ENCODE results near the gene AGPAT3.

Gene AGPAT3

GRCh38 chr21:43916076-43916475 is 51.1 kb downstream of the AGPAT3 start:
- Mint-ChIP-seq H3K27ac (no peak overlapping the region), H3K27me3 (ENCODE audit: low read depth, poor library complexity) (peaks cover 9% of the 10 kb centered on the region)

GRCh38 chr21:43916691-43917514 is 51.9 kb downstream of the AGPAT3 start:
- no peak for TF ChIP-seq CTCF (IDR thresholded peaks at IDR 0.05)
- peaks cover 14% of the 10 kb centered on the region for H3K9me3 Mint-ChIP-seq
- peaks cover 12% of the 10 kb centered on the region for H3K36me3 Mint-ChIP-seq (ENCODE audit: low read depth)
- peak overlapping the region; percentile 48 for H3K4me3 Mint-ChIP-seq
- H3K4me1 Mint-ChIP-seq: peaks cover 54% of the 10 kb centered on the region
- peaks cover 9% of the 10 kb centered on the region for H3K27me3 Mint-ChIP-seq (ENCODE audit: low read depth, poor library complexity)
- H3K27ac Mint-ChIP-seq: peak overlapping the region; percentile 44
- DNase-seq: no peak

More at GRCh38 chr21:43916076-43916475, 51.1 kb downstream of the AGPAT3 start:
- no peak for TF ChIP-seq CTCF (IDR thresholded peaks at IDR 0.05)
- Mint-ChIP-seq H3K9me3 (peaks cover 14% of the 10 kb centered on the region), H3K4me3 (no peak overlapping the region), H3K36me3 (ENCODE audit: low read depth) (peaks cover 12% of the 10 kb centered on the region), H3K4me1 (peaks cover 52% of the 10 kb centered on the region)
- no peak for DNase-seq

GRCh38 chr21:43917515-43918384 is 52.7 kb downstream of the AGPAT3 start:
- Mint-ChIP-seq H3K4me3 (peak overlapping the region; percentile 48), H3K27ac (peak overlapping the region; percentile 44)

GRCh38 chr21:43918385-43918947 is 53.4 kb downstream of the AGPAT3 start:
- no peak overlapping the region for H3K4me3 Mint-ChIP-seq
- H3K27ac Mint-ChIP-seq: no peak overlapping the region
- peaks cover 61% of the 10 kb centered on the region for H3K4me1 Mint-ChIP-seq
- no peak for TF ChIP-seq CTCF (IDR thresholded peaks at IDR 0.05)
- H3K27me3 Mint-ChIP-seq (ENCODE audit: low read depth, poor library complexity): peaks cover 9% of the 10 kb centered on the region
- H3K36me3 Mint-ChIP-seq (ENCODE audit: low read depth): peaks cover 4% of the 10 kb centered on the region
- DNase-seq: no peak
- peaks cover 5% of the 10 kb centered on the region for H3K9me3 Mint-ChIP-seq

More at GRCh38 chr21:43917515-43918384, 52.7 kb downstream of the AGPAT3 start:
- Mint-ChIP-seq H3K4me1 (peaks cover 55% of the 10 kb centered on the region), H3K36me3 (ENCODE audit: low read depth) (peaks cover 5% of the 10 kb centered on the region), H3K27me3 (ENCODE audit: low read depth, poor library complexity) (peaks cover 9% of the 10 kb centered on the region), H3K9me3 (peaks cover 10% of the 10 kb centered on the region)
- no peak for TF ChIP-seq CTCF (IDR thresholded peaks at IDR 0.05)
- no peak for DNase-seq

GRCh38 chr21:43919283-43919682 is 54.3 kb downstream of the AGPAT3 start:
- H3K27me3 Mint-ChIP-seq (ENCODE audit: low read depth, poor library complexity): peaks cover 11% of the 10 kb centered on the region
- no peak for DNase-seq
- no peak overlapping the region for H3K27ac Mint-ChIP-seq
- no peak for TF ChIP-seq CTCF (IDR thresholded peaks at IDR 0.05)
- no peak overlapping the region for H3K4me3 Mint-ChIP-seq
- peaks cover under 1% of the 10 kb centered on the region for H3K9me3 Mint-ChIP-seq
- H3K4me1 Mint-ChIP-seq: peaks cover 65% of the 10 kb centered on the region
- H3K36me3 Mint-ChIP-seq (ENCODE audit: low read depth): no peaks in the 10 kb centered on the region
